Endodermal cell (in vitro differentiated cells): ENCODE data around the gene OCRL. TPM values are rescaled to one million over a fixed set of nuclear protein-coding genes. Genes with fewer than 3 reads are reported as not detected.

Experiments used
- DNase-seq: peaks from one replicate; pipeline ENCODE4 v3.0.0-alpha.2; 2017
- H3K27ac ChIP-seq: 2 replicates; pipeline ENCODE4 v1.5.1; 2013; ENCODE audit warnings: mild to moderate bottlenecking, low read depth, low read length, moderate library complexity
- H3K27me3 ChIP-seq: 2 replicates; pipeline ENCODE4 v1.6.1; 2013; ENCODE audit warnings: mild to moderate bottlenecking, low read length, moderate library complexity; ENCODE audit not compliant: insufficient read depth, control insufficient read depth, poor library complexity, severe bottlenecking
- H3K36me3 ChIP-seq: 2 replicates; pipeline ENCODE4 v1.7.0; 2013; ENCODE audit warnings: mild to moderate bottlenecking, low read length, moderate library complexity; ENCODE audit not compliant: control insufficient read depth, insufficient read depth
- H3K4me1 ChIP-seq: one replicate; pipeline ENCODE4 v1.7.0; 2013; ENCODE audit warnings: low read length; ENCODE audit not compliant: control insufficient read depth, insufficient read depth
- H3K4me3 ChIP-seq: 2 replicates; pipeline ENCODE4 v1.5.1; 2013; ENCODE audit warnings: mild to moderate bottlenecking, low read length, moderate library complexity
- H3K9ac ChIP-seq: 2 replicates; pipeline ENCODE4 v1.6.1; 2013; ENCODE audit warnings: mild to moderate bottlenecking, low read length, moderate library complexity; ENCODE audit not compliant: poor library complexity, severe bottlenecking; ENCODE audit errors: extremely low read depth
- H3K9me3 ChIP-seq: 2 replicates; pipeline ENCODE4 v1.6.1; 2013; ENCODE audit warnings: mild to moderate bottlenecking, low read length, moderate library complexity; ENCODE audit not compliant: control insufficient read depth
- H3K27ac Mint-ChIP-seq: 2 replicates; pipeline ENCODE4 v1.8.0; 2020; ENCODE audit warnings: mixed read lengths
- H3K27me3 Mint-ChIP-seq: 2 replicates; pipeline ENCODE4 v1.8.0; 2021; ENCODE audit warnings: mild to moderate bottlenecking, mixed read lengths; ENCODE audit not compliant: insufficient read depth
- H3K36me3 Mint-ChIP-seq: 2 replicates; pipeline ENCODE4 v1.8.0; 2020; ENCODE audit warnings: low read depth, mixed read lengths
- H3K4me1 Mint-ChIP-seq: 2 replicates; pipeline ENCODE4 v1.8.0; 2020; ENCODE audit warnings: mixed read lengths
- H3K4me3 Mint-ChIP-seq: 2 replicates; pipeline ENCODE4 v1.8.0; 2020; ENCODE audit warnings: mild to moderate bottlenecking, moderate library complexity, mixed read lengths
- H3K9me3 Mint-ChIP-seq: 2 replicates; pipeline ENCODE4 v1.8.0; 2020; ENCODE audit warnings: mild to moderate bottlenecking, mixed read lengths
- CTCF ChIP-seq: fragments of 200-600 bp; sonication (generic); conservative IDR thresholded peaks from 2 replicates; pipeline ENCODE4 v1.5.0; 2021; ENCODE audit warnings: antibody characterized with exemption, mild to moderate bottlenecking
- WGBS, 2 experiments: methylation state at CpG; one replicate each; pipeline versions ENCODE4 v1.1.5 to v1.1.7; 2013; ENCODE audit warnings: missing lambda C conversion rate in 2 of 2, mixed read lengths in 1 of 2; ENCODE audit not compliant: insufficient coverage in 1 of 2, insufficient read length in 1 of 2; 5-methylcytosine and 5-hydroxymethylcytosine counted together
- total RNA-seq, 2 donors: library from RNA; stranded (reverse); fragmentation: NEBNext Ultra II Directional in 1 of 2; extraction: Animal tissue kit (Norgen Biotek cat#: 25700) in 1 of 2; gene quantifications; 2 replicates in 1 of 2; 3 replicates in 1 of 2; pipeline ENCODE4 v1.2.1, GENCODE V29; 2021

The OCRL gene
- total RNA-seq, 2 donors from 2014 or later: 14.2 to 27.0 TPM

GRCh38 chrX:129494887-129495286, 45.2 kb upstream of the OCRL start:
- no peak for TF ChIP-seq CTCF
- H3K9me3 ChIP-seq: no peaks in the 10 kb centered on the region
- H3K36me3 ChIP-seq: peaks cover 69% of the 10 kb centered on the region
- no peak overlapping the region for H3K27ac Mint-ChIP-seq
- no peaks in the 10 kb centered on the region for H3K4me1 Mint-ChIP-seq
- no peaks in the 10 kb centered on the region for H3K9me3 Mint-ChIP-seq
- no peak for DNase-seq
- H3K9ac ChIP-seq: no peak overlapping the region
- no peak overlapping the region for H3K4me3 Mint-ChIP-seq
- H3K27me3 Mint-ChIP-seq: no peaks in the 10 kb centered on the region
- no peak overlapping the region for H3K4me3 ChIP-seq
- no peaks in the 10 kb centered on the region for H3K4me1 ChIP-seq
- no peaks in the 10 kb centered on the region for H3K27me3 ChIP-seq
- H3K27ac ChIP-seq: no peak overlapping the region
- 100% methylated on average over 1 of the region's 2 CpGs; no CpG with 5 or more reads in 1 of the 2 experiments for WGBS, 2 experiments
- peaks cover 74% of the 10 kb centered on the region for H3K36me3 Mint-ChIP-seq

DNA sequence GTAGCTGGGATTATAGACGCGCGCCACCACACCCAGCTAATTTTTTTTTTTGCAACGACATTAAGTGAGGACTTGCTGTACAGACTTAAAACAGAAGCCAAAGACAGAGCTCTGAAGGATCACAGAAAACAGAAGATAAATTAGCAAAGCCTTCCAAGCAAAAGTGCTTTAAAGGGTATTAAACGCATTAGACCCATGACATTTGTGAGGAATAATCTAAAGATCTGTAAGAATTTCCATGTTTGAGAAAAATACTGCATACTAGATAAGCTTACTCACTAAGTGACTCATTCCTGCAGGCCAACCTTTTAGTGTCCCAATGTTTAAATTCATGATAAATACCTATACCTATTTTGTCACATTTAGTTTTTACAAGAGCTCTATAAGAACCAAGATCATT, 44.2 kb upstream of the OCRL start:
- no peak overlapping the region for H3K4me3 Mint-ChIP-seq
- Histone ChIP-seq H3K27ac (no peak overlapping the region), H3K9ac (no peak overlapping the region), H3K9me3 (no peaks in the 10 kb centered on the region), H3K27me3 (no peaks in the 10 kb centered on the region), H3K36me3 (peaks cover 63% of the 10 kb centered on the region), H3K4me3 (no peak overlapping the region), H3K4me1 (no peaks in the 10 kb centered on the region)
- H3K4me1 Mint-ChIP-seq: no peaks in the 10 kb centered on the region
- H3K27me3 Mint-ChIP-seq: no peaks in the 10 kb centered on the region
- no peak for TF ChIP-seq CTCF
- H3K27ac Mint-ChIP-seq: no peak overlapping the region
- H3K36me3 Mint-ChIP-seq: peaks cover 75% of the 10 kb centered on the region
- no peaks in the 10 kb centered on the region for H3K9me3 Mint-ChIP-seq
- no peak for DNase-seq
- WGBS, 2 experiments: 97 to 99% methylated on average over 4 to 5 of the region's 5 CpGs

GRCh38 chrX:129496625-129497024, 43.4 kb upstream of the OCRL start:
- Histone ChIP-seq H3K27me3 (no peaks in the 10 kb centered on the region), H3K4me3 (no peak overlapping the region), H3K4me1 (no peaks in the 10 kb centered on the region), H3K9ac (no peak overlapping the region), H3K27ac (no peak overlapping the region), H3K9me3 (no peaks in the 10 kb centered on the region), H3K36me3 (peaks cover 56% of the 10 kb centered on the region)
- H3K4me3 Mint-ChIP-seq: no peak overlapping the region
- TF ChIP-seq CTCF: no peak
- 90 to 100% methylated on average over 2 to 4 of the region's 6 CpGs for WGBS, 2 experiments
- DNase-seq: no peak
- no peak overlapping the region for H3K27ac Mint-ChIP-seq
- peaks cover 74% of the 10 kb centered on the region for H3K36me3 Mint-ChIP-seq
- no peaks in the 10 kb centered on the region for H3K27me3 Mint-ChIP-seq
- no peaks in the 10 kb centered on the region for H3K4me1 Mint-ChIP-seq
- H3K9me3 Mint-ChIP-seq: no peaks in the 10 kb centered on the region
